PC-3 (cell line): ENCODE measurements around the gene CRHR2. TPM values are rescaled to one million over a fixed set of nuclear protein-coding genes. Genes with fewer than 3 reads are reported as not detected.

Source experiments
- ATAC-seq: fragments of 200-7000 bp; cut with Tn5 transposase; 2 replicates; pipeline ENCODE4 v1.9.1; 2020; ENCODE audit warnings: mild to moderate bottlenecking, moderate library complexity
- BruUV-seq: library from RNA; stranded (reverse); fragments of 400-500 nt; replicated peaks from 2 replicates; lab custom pipeline; 2021; lab: Mats Ljungman, UMichigan
- CTCF ChIA-PET: fragments of 300-600 bp; sonication (Branson Sonifier 250); formaldehyde crosslinking; loops from one replicate; lab custom pipeline; 2022; ENCODE audit warnings: antibody characterized with exemption; lab: Charles Lee
- POLR2A ChIA-PET: fragments of 300-600 bp; sonication (Branson Sonifier 250); formaldehyde crosslinking; loops from one replicate; lab custom pipeline; 2022; ENCODE audit warnings: antibody characterized with exemption; ENCODE audit not compliant: unreplicated experiment; lab: Charles Lee
- DNase-seq: peaks from one replicate; pipeline ENCODE4 v3.0.0-alpha.2; 2015
- H2AFZ ChIP-seq: fragments of 300-600 bp; sonication (generic); 2 replicates; pipeline ENCODE4 v1.6.0; 2016; ENCODE audit warnings: antibody characterized with exemption, low read length
- H3F3A ChIP-seq: fragments of 300-600 bp; sonication (generic); one replicate; pipeline ENCODE4 v1.6.0; 2017; ENCODE audit warnings: antibody characterized with exemption, low read length, control low read depth, mild to moderate bottlenecking; ENCODE audit not compliant: unreplicated experiment
- H3K27ac ChIP-seq: fragments of 300-600 bp; sonication (generic); 2 replicates; pipeline ENCODE4 v1.5.1; 2016; ENCODE audit warnings: mild to moderate bottlenecking, low read length
- H3K27me3 ChIP-seq: fragments of 300-600 bp; sonication (generic); 2 replicates; pipeline ENCODE4 v1.6.1; 2016; ENCODE audit warnings: low read length, mixed read lengths
- H3K36me3 ChIP-seq: fragments of 300-600 bp; sonication (generic); 2 replicates; pipeline ENCODE4 v1.6.1; 2016; ENCODE audit warnings: low read depth, mixed run types, low read length, mixed read lengths
- H3K4me1 ChIP-seq: fragments of 300-600 bp; sonication (generic); 2 replicates; pipeline ENCODE4 v1.5.1; 2016; ENCODE audit warnings: low read length; ENCODE audit not compliant: insufficient read depth
- H3K4me2 ChIP-seq: fragments of 300-600 bp; sonication (generic); 2 replicates; pipeline ENCODE4 v1.6.0; 2016; ENCODE audit warnings: low read length
- H3K4me3 ChIP-seq: fragments of 300-600 bp; sonication (generic); 2 replicates; pipeline ENCODE4 v1.5.1; 2016; ENCODE audit warnings: mild to moderate bottlenecking, low read length, mixed read lengths
- H3K79me2 ChIP-seq: fragments of 300-600 bp; sonication (generic); 2 replicates; pipeline ENCODE4 v1.6.1; 2017; ENCODE audit warnings: low read length, mixed read lengths
- H3K9ac ChIP-seq: fragments of 300-600 bp; sonication (generic); 2 replicates; pipeline ENCODE4 v1.6.0; 2016; ENCODE audit warnings: mild to moderate bottlenecking, low read length
- H3K9me2 ChIP-seq: fragments of 300-600 bp; sonication (generic); replicated peaks from 2 replicates; pipeline ENCODE4 v1.6.1; 2016; ENCODE audit warnings: mixed run types, low read length, mixed read lengths
- H3K9me3 ChIP-seq: fragments of 300-600 bp; sonication (generic); 2 replicates; pipeline ENCODE4 v1.6.1; 2016; ENCODE audit warnings: low read length, mixed read lengths
- H4K20me1 ChIP-seq: fragments of 300-600 bp; sonication (generic); 2 replicates; pipeline ENCODE4 v1.6.1; 2016; ENCODE audit warnings: low read length, mixed read lengths
- EZH2 ChIP-seq: fragments of 300-600 bp; sonication (generic); IDR thresholded peaks from one replicate; pipeline ENCODE4 v1.6.1; 2017; ENCODE audit warnings: antibody characterized with exemption, mild to moderate bottlenecking, low read length; ENCODE audit not compliant: unreplicated experiment
- EZH2phosphoT487 ChIP-seq: fragments of 300-600 bp; sonication (generic); IDR thresholded peaks from 2 replicates; pipeline ENCODE4 v1.6.1; 2018; ENCODE audit warnings: mild to moderate bottlenecking, antibody characterized with exemption, low read length, borderline replicate concordance
- intact Hi-C: fragments of 100-400 bp; cut with micrococcal nuclease; formaldehyde crosslinking; loops from 2 replicates; pipeline ENCODE4 v1.9.0; 2023
- total RNA-seq: library from RNA; depleted of rRNA; stranded (reverse); fragments of >200 nt; gene quantifications from 2 replicates; pipeline ENCODE4 v1.2.3, GENCODE V29; 2014
- TF ChIP-seq, protein P1 (sequence below): fragments of 300-600 bp; sonication (generic); conservative IDR thresholded peaks from 2 replicates; pipeline ENCODE4 v1.5.1; 2017; ENCODE audit warnings: antibody characterized with exemption, low read depth, mild to moderate bottlenecking, low read length

Gene CRHR2
- total RNA-seq, 1 experiment from 2014 or later = not detected

DNA sequence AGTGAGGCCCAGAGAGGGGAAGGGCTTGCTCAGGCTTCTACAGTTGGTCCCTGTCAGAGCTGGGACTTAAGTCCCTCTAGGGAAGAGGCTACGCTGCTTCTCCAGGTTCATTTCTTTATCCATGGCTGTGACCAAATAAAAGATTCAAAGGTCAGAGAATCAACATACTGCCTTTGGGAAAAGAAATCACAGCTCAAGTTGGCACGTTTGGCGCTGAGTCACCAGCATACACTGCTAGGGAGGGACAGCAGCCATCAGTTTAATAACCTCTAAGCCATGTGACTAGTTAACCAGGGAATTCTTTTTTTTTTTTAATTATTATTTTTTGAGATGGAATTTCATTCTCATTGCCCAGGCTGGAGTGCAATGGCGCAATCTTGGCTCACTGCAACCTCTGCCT is 28.4 kb upstream of the CRHR2 start:
- no peaks in the 10 kb centered on the region for H3F3A ChIP-seq
- BruUV-seq = no TSS peak
- CTCF ChIA-PET = no interaction called here

DNA sequence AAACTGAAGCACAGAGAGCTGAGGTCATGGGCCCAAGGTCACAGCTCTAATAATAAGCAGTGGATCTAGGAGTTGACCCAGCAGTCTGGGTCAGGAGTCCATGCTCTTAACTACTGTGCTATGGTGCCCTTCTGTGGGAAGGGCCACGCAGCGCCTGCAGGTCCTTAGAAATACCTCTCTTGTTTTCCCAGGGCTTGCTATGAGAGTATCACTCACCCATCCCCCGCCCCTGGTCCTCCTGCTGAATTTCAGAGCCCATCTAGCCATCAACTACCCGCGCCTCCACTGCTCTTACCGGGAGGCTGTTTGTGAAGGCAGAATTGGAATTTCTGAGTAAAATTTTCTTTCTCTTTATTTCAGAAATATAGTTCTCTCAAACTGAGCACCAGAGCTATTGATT is 27.3 kb upstream of the CRHR2 start:
- POLR2A ChIA-PET = no interaction called here
- no peak overlapping the region for H2AFZ ChIP-seq
- H3K4me3 ChIP-seq = no peak overlapping the region
- no peak overlapping the region for H3K4me2 ChIP-seq
- H3K4me1 ChIP-seq = no peaks in the 10 kb centered on the region
- no peak overlapping the region for H3K27ac ChIP-seq
- H3K79me2 ChIP-seq = no peaks in the 10 kb centered on the region
- H3K9me3 ChIP-seq = no peaks in the 10 kb centered on the region
- H3K36me3 ChIP-seq = no peaks in the 10 kb centered on the region
- H3K27me3 ChIP-seq = peaks cover 21% of the 10 kb centered on the region; the same call in 1 of the 2 replicates
- no peak for ATAC-seq
- no TSS peak for BruUV-seq
- no peaks in the 10 kb centered on the region for H3K9me2 ChIP-seq
- no peak overlapping the region for H3K9ac ChIP-seq
- CTCF ChIA-PET = no interaction called here
- no peaks in the 10 kb centered on the region for H4K20me1 ChIP-seq
- intact Hi-C loops = no loop called here
- no peaks in the 10 kb centered on the region for H3F3A ChIP-seq
- no peak for DNase-seq
- TF ChIP-seq, protein P1, sequence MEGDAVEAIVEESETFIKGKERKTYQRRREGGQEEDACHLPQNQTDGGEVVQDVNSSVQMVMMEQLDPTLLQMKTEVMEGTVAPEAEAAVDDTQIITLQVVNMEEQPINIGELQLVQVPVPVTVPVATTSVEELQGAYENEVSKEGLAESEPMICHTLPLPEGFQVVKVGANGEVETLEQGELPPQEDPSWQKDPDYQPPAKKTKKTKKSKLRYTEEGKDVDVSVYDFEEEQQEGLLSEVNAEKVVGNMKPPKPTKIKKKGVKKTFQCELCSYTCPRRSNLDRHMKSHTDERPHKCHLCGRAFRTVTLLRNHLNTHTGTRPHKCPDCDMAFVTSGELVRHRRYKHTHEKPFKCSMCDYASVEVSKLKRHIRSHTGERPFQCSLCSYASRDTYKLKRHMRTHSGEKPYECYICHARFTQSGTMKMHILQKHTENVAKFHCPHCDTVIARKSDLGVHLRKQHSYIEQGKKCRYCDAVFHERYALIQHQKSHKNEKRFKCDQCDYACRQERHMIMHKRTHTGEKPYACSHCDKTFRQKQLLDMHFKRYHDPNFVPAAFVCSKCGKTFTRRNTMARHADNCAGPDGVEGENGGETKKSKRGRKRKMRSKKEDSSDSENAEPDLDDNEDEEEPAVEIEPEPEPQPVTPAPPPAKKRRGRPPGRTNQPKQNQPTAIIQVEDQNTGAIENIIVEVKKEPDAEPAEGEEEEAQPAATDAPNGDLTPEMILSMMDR = no peak
- TF ChIP-seq EZH2 (no peak), EZH2phosphoT487 (no peak)

More for the DNA sequence above, 28.4 kb upstream of the CRHR2 start:
- Histone ChIP-seq H2AFZ (no peak overlapping the region), H3K4me1 (no peaks in the 10 kb centered on the region), H3K36me3 (no peaks in the 10 kb centered on the region), H3K9me3 (no peaks in the 10 kb centered on the region), H3K4me3 (no peak overlapping the region), H4K20me1 (no peaks in the 10 kb centered on the region), H3K4me2 (no peak overlapping the region), H3K27ac (no peak overlapping the region), H3K27me3 (peaks cover 24% of the 10 kb centered on the region; the same call in 1 of the 2 replicates), H3K9me2 (no peaks in the 10 kb centered on the region), H3K79me2 (no peaks in the 10 kb centered on the region), H3K9ac (no peak overlapping the region)
- no peak for ATAC-seq
- POLR2A ChIA-PET = no interaction called here
- intact Hi-C loops = no loop called here
- TF ChIP-seq, protein P1 = no peak
- TF ChIP-seq EZH2 (no peak), EZH2phosphoT487 (no peak)
- DNase-seq = peak; percentile 38

DNA sequence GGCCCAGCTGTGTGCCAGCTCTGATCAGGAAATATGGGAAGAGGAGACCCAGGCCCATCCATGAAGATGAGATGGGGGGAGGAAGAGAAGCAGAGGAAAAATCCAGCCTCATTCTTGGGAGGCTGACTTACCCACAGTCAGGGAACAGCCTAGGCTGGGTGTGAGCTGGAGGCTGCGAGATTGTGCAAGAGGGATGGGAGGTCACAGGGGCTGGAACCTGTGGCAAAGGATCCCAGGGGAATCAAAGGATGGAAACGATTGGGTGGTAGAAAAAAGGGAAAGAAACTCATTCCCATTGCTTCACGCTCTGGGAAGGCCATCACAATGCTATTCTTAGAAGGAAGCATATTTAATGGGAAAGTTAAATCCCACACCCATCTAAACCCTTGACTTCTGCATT is 26.7 kb upstream of the CRHR2 start:
- Histone ChIP-seq H3K79me2 (no peaks in the 10 kb centered on the region), H3K9me2 (no peaks in the 10 kb centered on the region), H3K4me1 (no peaks in the 10 kb centered on the region), H3K4me3 (no peak overlapping the region), H3K27ac (no peak overlapping the region), H3K9me3 (no peaks in the 10 kb centered on the region), H4K20me1 (no peaks in the 10 kb centered on the region), H2AFZ (no peak overlapping the region), H3K27me3 (peaks cover 18% of the 10 kb centered on the region; the same call in 1 of the 2 replicates), H3K9ac (no peak overlapping the region), H3K4me2 (no peak overlapping the region), H3F3A (no peaks in the 10 kb centered on the region), H3K36me3 (no peaks in the 10 kb centered on the region)
- POLR2A ChIA-PET = no interaction called here
- DNase-seq = no peak
- intact Hi-C loops = no loop called here
- CTCF ChIA-PET = no interaction called here
- BruUV-seq = no TSS peak
- ATAC-seq = no peak
- no peak for TF ChIP-seq EZH2
- TF ChIP-seq EZH2phosphoT487 = no peak
- TF ChIP-seq, protein P1 = no peak
